ENCODE data around the gene ZDHHC12.
A peak's percentile ranks its signal among the peaks of the same experiment; 100 is the strongest.
"Not testable (repeated sequence)": the region's sequence is repeated elsewhere in the genome, so short reads cannot be mapped to it uniquely, and the experiment has no call there.

The ZDHHC12 gene

DNA sequence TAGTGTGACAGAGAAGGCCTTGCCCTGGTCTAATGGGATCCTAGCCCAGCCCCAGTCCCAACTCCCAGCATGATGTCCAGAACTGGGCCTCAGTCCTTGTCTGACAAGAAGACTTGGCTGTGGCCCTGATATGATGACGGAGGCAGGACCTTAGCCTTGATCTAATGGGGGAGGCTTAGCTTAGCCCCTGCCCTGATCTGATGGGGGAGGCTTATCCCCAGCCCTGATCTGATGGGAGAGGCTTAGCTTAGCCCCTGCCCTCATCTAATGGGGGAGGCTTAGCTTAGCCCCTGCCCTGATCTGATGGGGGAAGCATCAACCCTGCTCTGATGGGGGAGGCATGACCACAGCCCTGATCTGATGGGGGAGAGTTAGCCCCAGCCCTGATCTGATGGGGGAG lies 17.9 kb downstream of the ZDHHC12 start:
- no peak for DNase-seq

DNA sequence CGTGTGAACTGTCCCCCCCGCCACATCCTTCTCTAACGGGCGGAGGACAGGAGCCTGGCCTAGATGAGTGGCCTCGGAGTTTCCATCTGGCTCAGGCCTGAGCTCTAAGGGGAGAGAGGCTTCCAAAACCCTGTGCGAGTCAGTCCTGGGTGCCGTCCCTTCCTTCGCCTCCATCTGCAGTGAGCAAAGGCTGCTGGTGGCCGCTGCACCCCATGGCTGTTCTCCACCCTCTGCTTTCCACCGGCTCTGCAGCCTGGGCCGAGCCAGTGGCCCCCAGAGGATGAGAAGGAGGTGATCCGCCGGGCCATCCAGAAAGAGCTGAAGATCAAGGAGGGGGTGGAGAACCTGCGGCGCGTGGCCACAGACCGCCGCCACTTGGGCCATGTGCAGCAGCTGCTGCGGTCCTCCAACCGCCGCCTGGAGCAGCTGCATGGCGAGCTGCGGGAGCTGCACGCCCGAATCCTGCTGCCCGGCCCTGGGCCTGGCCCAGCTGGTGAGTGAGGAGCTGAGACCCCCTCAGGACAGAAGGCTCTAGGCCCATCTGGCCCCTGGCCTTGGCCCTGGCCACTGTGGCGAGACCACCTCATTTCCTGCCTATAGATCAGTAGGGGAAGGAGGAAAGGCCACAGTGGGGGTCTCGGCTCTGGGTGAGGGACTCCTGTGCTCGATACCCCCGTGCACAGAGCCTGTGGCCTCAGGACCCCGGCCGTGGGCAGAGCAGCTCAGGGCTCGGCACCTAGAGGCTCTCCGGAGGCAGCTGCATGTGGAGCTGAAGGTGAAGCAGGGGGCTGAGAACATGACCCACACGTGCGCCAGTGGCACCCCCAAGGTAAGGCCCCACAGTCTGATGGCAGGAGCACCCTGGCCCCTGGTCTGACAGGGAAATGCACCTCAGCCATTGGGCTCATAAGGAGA lies 18.6 kb downstream of the ZDHHC12 start:
- no peak for DNase-seq

DNA sequence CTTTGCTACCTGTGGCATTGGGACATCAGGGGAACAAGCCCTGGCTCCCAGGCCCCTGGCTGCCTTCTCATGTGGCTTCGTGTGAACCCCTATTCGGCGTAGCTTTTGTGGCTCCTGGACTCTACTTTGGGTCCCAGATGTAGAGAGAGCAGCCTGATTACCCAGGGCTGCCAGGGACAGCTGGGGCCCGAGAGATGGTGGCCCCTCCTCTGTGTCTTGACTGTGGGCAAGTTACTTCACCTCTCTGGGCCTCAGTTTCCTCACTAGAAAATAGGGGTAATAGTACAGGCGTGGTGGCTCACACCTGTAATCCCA lies 19.6 kb downstream of the ZDHHC12 start:
- DNase-seq: no peak

DNA sequence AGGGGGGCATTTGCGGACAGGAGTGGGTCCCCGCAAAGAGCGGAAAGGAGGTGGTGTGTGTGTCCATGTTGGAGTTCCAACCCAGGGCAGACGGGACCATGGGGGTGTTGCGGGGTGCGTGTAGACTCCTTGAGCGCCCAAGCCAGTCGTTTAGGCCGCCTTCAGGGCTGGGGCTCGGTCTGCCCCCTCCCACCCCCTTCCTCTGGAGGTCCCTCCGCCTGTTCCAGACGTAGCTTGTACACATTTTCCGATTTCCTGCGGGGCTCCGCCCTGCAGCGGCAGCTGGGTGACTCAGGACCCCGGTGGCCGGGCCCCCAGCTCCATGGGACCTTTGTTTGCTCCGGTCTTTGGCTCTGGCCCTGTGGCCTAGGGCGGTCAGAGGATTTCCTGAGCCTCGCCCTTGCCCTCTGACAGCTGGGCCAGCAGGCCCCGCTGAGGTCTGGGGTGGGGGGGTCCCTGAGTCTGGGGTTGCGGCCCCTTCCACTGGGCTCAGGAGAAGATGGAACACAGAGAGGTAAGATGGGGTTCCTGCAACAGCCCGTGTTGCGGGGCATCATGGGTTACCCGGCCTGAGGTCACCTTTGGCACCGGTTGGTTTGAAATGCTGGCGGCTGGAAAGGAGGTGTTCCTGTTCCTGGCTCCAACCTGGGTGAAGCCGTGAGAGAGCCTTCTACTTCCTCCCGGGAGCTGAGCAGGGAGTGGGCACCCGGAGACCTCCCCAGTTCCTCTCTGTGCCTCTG lies 20.1 kb downstream of the ZDHHC12 start:
- DNase-seq: no peak

DNA sequence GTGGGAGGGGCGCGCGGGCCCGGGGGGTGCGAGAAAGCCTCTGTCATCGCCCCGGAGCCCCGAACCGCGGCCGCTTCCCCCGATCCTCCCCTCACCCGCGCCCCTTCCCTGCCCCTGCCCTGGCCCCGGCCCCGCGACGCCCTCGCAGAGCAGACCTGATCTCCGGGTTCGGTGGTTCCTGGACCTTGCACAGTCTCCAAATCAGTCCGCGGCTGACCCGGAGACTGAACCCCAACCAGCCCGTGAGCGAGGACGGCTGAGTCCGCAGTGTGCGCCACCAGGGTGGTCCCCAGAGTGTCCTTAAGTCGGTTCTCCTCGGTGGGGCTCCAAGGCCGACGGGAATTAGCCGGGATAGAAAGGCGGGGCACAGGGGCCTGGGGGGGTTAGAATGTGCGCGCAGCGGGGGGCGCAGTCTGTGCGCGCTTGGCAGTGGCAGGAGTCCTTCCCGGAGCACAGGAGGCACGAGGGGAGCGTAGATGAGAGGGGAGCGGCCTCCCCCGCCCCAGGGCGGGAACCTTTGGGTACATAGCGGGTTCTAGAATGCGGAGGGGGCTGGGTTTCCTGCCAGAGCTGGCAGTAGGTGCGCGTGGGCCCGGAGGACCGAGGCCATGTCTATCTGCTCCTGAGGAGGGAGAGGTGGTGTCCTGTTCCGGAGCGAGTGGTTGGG lies 20.8 kb downstream of the ZDHHC12 start:
- no peak for DNase-seq

DNA sequence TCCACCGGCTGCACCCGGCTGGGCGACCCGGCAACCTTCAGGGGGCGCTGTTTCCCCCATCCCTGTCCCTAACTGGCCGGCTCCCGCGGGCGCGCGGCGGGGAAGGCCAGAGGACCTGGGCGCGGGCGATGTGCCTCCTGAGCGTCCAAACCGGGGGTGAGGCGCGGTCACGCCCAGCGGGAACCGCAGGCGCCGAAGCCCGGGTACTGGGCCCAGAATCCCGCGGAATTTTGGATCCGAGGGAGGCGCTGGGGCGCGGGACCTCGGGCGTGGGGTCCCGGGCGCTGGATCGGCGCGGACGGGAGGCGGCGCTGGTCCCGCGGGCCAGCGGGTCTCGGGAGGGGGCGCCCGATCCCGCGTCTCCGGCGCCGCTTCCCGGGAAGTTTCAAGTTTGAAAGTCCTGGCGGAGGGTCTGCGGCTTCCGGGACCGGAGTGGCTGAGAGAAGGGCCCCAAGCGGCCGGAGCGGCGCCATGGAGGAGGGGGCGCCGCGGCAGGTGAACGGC lies 21.4 kb downstream of the ZDHHC12 start, which contains the start of gene PKN3:
Gene PKN3 (plus strand): TSS at position 59 of the 504 bp plus-strand sequence. CDS start 413 bp downstream, at position 472.
- peak; percentile 61 for DNase-seq

DNA sequence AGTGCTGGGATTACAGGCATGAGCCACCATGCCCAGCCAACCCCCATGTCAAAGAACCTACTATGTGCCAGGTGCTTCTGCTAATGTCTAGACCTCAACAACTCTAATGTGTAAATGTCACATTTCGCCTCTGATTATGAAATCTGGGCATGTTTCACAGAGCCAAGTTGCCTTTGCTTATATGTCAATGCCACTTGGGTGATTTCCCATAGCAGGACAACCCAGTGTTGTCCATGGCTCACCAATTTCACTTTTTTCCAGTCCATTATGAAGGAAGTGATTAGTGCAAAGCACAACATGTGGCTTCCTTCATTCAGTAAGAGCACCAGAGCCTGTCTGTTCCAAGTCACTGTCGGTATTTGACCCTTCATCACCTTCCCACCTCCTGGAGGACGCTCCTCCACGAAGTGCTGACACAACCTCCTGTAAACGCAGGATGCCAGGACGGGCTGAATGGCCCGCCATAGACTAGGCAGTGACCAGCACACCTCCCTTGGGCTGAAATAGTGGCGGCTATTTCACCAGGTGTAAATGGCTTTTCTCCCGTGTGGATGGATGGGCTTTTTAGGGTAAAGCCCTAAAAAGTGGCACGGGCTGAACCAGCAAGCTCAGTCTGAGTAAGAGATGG lies 22.6 kb downstream of the ZDHHC12 start:
- no peak for DNase-seq

DNA sequence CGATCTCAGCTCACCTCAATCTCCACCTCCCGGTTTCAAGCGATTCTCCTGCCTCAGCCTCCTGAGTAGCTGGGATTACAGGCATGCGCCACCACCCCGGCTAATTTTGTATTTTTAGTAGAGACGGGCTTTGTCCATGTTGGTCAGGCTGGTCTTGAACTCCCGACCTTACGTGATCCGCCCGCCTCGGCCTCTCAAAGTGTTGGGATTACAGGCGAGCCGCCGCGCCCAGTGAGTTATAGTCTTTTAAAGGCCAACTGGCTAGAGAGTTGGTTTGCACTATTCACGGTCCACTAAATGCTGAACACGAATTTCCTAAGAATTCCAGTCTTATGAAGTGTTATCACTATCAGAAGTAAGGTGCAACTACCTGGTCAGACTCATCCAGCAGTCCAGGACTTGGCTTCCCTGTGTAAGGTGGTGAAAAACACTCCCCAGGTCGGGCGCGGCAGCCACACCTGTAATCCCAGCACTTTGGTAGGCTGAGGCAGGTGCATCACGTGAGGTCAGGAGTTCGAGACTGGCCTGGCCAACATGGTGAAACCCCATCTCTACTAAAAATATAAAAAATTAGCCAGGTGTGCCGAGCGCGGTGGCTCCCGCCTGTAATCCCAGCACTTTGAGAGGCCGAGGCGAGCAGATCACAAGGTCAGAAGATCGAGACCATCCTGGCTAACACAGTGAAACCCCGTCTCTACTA lies 24.7 kb downstream of the ZDHHC12 start:
- not testable (repeated sequence) for DNase-seq

DNA sequence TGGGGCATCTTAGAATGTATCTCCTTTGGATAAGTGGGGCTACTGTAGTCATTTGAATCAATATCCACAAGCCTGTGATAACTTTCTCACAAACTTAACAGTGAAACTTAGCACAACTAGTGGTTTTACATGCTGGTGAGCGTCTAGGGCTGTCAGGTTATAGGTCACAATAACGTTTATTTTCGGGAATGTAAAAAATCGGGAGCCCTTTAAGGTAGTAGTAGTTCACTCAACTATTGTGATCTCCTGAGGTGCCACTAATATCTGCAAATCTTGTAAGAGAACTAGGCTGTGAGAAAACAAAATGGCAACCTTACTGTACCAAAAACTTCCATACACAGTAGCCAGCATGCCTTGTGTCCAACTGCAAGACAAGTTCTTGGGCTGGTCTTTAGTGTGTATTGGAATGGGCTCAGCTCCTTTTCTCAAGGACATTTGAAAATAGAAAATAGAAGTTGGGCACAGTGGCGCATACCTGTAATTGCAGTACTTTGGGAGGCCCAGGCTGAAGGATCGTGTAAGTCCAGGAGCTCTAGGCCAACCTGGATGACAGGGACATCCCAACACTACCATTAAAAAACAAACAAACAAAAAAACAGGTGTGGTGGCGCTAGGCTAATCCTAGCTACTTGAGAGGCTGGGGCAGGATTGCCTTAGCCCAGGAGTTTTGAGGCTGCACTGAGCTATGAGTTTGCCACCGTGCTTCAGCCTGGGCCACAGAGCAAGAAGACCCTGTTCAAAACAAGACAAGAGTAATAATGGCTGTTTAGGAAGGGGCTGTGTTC lies 26.8 kb downstream of the ZDHHC12 start:
- no peak for DNase-seq

DNA sequence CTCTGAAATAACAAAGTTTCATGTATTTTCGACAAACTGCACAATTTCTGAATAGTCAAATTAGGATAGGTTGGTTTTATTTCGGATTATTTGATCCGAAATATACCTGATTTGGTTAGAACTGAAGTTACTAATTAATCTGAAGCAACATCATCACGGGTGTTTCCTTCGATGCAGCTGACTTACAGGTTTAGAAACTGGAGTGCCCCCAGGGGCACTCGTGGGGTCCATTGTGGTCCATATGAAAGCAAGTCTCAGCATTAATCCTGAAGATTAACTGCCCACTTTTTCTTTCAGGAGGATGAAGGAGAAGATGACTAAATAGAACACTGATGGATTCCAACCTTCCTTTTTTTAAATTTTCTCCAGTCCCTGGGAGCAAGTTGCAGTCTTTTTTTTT lies 29.6 kb downstream of the ZDHHC12 start:
- no peak for DNase-seq

DNA sequence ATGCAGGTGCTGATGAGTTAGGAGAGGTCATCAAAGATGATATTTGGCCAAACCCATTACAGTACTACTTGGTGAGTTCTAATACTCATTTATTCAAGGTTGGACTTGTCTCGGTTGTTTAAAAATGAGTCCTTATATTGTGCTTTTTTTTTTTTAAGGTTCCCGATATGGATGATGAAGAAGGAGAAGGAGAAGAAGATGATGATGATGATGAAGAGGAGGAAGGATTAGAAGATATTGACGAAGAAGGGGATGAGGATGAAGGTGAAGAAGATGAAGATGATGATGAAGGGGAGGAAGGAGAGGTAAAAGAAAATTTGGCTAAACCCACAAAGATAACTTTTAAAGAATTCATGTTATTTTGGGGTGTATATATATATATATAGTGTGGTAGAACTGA lies 30.2 kb downstream of the ZDHHC12 start:
- DNase-seq: not testable (repeated sequence)

DNA sequence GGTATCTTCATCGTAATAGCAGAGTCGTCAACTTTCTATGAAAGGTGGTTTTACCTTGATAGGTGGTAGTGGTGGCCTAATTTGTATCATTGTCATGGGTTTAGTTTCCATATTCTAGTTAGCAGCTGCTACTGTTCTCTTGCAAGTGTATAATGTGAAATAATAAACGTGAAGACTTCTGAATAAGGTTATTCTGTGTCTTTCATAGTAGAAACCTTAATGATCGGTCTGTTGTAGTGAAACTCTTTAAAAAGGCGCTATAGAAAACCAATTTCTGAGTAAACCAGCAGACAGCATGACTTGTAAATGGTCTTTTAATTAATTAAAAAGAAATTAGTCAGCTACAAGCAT lies 33.3 kb downstream of the ZDHHC12 start:
- DNase-seq: no peak

DNA sequence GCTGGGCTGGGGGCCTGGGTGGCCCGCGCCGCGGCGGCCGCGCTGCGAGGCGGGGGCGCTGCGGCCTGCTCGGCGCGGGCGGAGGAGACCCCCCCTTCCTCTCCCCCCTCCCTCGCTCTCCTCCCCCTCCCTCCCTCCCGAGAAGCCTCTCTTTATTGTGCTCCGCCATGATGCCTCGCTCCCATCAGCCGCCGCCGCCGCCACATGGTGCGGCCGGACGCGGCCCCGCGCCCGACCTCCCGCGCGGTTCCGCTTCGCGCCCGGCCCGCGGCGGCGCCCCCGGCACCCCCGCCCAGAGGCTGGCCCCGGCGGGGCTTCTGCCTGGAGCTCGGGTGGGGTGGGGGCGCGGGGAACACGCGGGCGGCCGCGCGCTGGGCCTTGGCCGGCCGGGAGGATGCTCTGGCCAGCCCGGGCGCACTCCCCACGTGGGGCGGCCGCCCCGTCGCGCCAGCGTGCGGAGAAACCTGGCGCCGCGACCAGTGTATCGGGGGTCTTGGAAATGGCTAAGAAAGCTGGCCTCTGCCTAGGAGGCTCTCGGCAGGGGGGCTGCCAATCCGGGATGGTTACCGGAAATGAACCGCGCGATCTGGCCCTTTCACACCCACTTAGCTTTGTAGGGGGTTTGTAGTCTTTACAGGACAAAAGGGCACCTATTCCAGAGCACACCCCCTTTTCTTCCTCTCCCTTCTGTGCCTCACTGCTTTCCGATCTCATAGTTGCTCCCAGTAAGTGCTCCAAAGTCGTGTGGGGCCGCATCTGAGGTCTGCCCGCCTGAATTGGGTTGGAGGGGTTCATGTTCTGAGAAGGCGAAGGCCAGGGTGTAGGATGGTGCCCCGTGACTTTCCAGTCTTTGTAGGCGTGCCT lies 33.9 kb downstream of the ZDHHC12 start:
- no peak for DNase-seq

DNA sequence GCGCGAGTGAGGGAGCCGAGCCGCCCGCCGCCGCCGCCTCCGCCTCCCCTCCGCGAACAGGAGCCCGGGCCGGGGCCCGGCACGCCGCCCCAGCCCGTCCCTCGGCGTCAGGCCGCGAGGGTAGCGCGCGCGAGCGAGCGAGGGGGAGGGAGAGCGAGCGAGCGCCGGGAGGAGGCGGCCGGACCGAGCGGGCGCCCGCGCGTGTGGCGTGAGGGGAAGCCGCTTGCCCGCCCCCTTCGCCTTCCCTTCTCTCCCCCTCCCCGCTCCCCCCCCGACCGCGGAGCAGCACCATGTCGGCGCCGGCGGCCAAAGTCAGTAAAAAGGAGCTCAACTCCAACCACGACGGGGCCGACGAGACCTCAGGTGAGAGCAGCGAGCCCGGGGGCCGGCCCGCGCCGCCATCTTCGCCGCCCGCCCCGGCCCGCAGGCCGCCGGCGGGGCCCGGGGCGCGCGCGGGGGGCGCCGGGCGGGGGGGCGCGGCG lies 34.6 kb downstream of the ZDHHC12 start:
- no peak for DNase-seq

DNA sequence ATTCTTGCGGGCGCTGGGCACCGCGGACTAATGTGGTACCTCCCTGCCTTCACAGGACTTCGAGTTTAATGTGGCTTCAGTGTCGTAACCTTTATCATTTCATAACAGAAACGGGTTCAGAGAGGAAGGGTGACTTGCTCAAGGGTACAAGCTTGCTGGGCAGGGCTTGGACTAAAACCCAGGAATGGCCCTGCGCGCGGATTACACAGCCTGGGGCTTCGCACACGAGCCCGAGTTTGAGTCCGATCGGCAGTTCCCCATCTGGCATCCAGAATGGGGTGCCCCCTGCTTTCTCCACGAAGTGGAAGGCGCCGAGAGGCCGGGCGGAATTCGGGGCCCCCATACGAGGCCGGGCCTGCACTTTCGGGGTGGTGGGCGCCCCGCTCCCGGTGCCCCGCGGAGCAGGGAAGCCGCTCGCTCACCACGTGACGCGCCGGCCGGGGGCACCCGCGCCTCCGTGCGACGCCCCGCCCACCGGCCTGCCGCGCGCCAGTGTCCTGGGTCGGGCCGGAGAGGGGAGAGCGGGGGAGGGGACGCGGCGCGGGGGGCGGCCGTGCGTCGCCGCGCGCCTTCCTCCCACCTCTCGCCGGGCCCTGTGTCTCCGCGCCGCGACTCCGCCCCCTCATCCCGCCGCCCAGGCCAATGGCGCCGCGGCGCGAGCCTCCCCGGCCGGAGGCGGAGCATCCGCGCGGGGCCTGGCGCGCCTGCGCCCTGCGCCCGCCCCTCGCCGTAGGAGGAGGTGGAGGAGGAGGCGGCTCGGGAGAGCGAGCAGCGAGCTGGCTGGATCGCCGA lies 35.2 kb downstream of the ZDHHC12 start, which contains the start of gene SET:
Gene SET (plus strand): TSS at position 722 of the 792 bp plus-strand sequence. CDS start 361 bp downstream, outside the sequence.
- peak; percentile 86 for DNase-seq

DNA sequence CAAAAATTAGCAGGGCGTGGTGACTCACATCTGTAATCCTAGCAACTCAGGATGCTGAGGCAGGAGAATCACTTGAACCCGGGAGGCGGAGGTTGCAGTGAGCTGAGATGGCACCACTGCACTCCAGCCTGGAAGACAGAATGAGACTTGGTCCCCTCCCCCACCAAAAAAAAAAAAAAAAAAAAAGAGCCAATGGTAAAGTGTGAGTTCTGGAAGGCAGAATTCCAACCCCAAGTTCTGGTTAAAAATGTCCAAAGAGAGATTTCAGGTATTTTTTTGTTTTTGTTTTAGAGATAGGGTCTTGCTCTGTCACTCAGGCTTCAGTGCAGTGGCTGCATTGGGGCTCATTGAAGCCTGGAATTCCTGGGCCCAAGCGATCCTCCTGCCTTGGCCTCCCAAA lies 36.5 kb downstream of the ZDHHC12 start:
- no peak for DNase-seq

DNA sequence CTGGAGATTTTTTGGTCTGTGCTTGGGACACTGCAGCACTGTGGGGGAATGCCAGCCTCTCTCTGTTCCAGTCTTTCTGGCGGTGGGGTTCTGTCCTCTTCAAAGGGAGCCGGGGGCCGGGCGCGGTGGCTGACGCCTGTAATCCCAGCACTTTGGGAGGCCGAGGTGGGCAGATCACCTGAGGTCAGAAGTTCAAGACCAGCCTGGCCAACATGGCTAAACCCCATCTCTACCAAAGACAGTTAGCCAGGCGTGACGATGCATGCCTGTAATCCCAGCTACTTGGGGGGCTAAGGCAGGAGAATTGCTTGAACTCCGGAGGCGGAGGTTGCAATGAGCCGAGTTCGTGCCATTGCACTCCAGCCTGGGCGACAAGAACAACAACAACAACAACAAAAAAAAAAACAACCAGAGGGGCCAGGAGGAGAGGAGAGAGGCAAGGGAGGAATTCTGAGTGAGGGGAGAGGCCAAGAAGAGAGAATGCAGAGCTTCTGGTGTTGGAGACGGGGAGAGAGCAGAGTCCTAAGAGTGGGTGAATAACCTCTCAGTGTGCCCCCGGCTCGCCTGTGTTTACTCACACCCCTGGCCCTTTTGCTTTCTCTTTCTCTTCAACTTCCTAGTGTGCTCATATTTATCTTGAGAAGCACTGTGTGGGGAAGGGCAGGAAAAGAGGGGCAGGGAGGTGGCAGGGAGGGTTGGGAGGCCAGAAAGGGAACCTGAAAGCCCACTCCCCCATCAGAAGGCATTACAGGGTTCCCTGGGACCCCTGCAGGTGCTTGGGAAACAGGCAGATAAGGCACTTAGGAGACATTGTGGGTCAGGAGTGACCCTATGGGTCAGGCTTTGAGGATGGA lies 38.1 kb downstream of the ZDHHC12 start:
- DNase-seq: no peak

All from DMS153 (cell line).